Measurements from ENCODE around the gene RNF227. TPM values are rescaled to one million over a fixed set of nuclear protein-coding genes. Genes with fewer than 3 reads are reported as not detected.
"Not testable (repeated sequence)": the region's sequence is repeated elsewhere in the genome, so short reads cannot be mapped to it uniquely, and the experiment has no call there.

The RNF227 gene
- total RNA-seq, 1 donor from 2014 or later, result 2.8 TPM

DNA sequence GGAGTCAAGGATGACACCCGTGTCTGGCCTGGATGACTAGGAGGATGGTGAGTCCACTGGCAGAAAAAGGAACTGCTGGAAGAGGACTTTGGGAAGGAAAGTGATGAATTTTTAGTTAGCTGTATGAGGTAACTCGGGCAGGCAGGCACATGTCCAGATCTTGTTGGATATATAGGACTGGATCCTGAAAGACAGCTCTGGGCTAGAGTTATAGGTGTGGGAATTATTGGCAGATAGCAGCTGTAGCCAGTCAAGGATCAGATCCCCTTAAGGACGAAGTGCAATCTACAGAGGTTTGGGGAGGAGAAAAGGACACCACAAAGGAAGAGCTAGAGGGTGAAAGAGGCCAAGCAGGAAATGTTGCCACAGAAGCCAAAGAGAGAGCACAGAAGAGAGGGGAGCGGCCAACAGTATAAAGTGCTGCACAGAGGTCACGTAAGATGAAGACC, 48.2 kb downstream of the RNF227 start:
- CTCF ChIA-PET, result interaction anchor here (1.3 to 3.1 kb wide), 2 partner anchors 33 to 122 kb away, joined by 3 to 11 read pairs; no protein-coding TSS in a partner anchor
- TF ChIP-seq, protein P1, sequence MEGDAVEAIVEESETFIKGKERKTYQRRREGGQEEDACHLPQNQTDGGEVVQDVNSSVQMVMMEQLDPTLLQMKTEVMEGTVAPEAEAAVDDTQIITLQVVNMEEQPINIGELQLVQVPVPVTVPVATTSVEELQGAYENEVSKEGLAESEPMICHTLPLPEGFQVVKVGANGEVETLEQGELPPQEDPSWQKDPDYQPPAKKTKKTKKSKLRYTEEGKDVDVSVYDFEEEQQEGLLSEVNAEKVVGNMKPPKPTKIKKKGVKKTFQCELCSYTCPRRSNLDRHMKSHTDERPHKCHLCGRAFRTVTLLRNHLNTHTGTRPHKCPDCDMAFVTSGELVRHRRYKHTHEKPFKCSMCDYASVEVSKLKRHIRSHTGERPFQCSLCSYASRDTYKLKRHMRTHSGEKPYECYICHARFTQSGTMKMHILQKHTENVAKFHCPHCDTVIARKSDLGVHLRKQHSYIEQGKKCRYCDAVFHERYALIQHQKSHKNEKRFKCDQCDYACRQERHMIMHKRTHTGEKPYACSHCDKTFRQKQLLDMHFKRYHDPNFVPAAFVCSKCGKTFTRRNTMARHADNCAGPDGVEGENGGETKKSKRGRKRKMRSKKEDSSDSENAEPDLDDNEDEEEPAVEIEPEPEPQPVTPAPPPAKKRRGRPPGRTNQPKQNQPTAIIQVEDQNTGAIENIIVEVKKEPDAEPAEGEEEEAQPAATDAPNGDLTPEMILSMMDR (IDR thresholded peaks at IDR 0.05), result no peak
- no peak overlapping the region for H3K27ac Mint-ChIP-seq
- intact Hi-C loops (cut with micrococcal nuclease), result no loop called here
- peaks cover 18% of the 10 kb centered on the region for H3K36me3 Mint-ChIP-seq (ENCODE audit: low read depth)
- POLR2A ChIA-PET, result no interaction called here
- DNase-seq (no peak), ATAC-seq (ENCODE audit: low read depth) (no peak)
- H3K27me3 Mint-ChIP-seq, result no peaks in the 10 kb centered on the region
- H3K4me3 Mint-ChIP-seq, result no peak overlapping the region
- peaks cover 11% of the 10 kb centered on the region for H3K4me1 Mint-ChIP-seq
- H3K9me3 Mint-ChIP-seq, result no peaks in the 10 kb centered on the region

DNA sequence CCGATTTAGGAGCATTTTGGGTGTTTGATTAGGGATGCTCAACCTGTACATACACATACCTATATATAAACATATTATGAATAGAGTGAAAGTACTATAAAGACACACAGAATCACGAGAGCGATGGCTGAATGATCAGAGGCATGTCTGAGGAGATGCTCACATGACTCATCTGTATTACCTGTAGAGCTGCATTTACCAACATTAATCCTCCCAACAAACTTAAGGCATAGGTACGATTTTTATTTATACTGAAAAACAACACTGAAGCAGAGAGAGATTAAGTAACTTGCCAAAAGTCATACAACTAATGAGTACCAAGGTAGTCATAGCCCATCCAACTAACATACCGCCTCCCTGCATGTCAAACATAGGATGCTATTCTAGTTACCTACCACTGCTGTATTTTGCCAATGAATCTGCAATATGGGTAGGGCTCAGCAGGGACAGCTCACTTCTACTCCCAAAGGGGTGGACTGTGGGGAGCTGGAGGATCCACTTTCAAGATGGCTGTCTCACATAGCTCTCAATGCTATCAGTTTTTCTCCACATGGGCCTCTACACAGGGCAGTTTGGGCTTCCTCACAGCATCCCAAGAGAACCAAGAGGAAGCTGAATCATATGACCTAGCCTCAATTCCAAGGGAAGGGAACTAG, 51.0 kb downstream of the RNF227 start:
- H3K27ac Mint-ChIP-seq, result no peak overlapping the region
- CTCF ChIA-PET, result interaction anchor here (0.6 to 7.2 kb wide), 5 partner anchors 21 to 187 kb away, joined by 3 to 77 read pairs (median 3); no protein-coding TSS in a partner anchor
- TF ChIP-seq, protein P1 (IDR thresholded peaks at IDR 0.05), result no peak
- H3K9me3 Mint-ChIP-seq, result no peaks in the 10 kb centered on the region
- intact Hi-C loops (cut with micrococcal nuclease), result no loop called here
- no peaks in the 10 kb centered on the region for H3K27me3 Mint-ChIP-seq
- no peak for DNase-seq
- ATAC-seq (ENCODE audit: low read depth), result no peak
- no peak overlapping the region for H3K4me3 Mint-ChIP-seq
- peaks cover 14% of the 10 kb centered on the region for H3K4me1 Mint-ChIP-seq
- peaks cover 18% of the 10 kb centered on the region for H3K36me3 Mint-ChIP-seq (ENCODE audit: low read depth)
- POLR2A ChIA-PET, result interaction anchor here (0.6 to 0.7 kb wide), 2 partner anchors 186 to 292 kb away, joined by 3 to 4 read pairs; no protein-coding TSS in a partner anchor

DNA sequence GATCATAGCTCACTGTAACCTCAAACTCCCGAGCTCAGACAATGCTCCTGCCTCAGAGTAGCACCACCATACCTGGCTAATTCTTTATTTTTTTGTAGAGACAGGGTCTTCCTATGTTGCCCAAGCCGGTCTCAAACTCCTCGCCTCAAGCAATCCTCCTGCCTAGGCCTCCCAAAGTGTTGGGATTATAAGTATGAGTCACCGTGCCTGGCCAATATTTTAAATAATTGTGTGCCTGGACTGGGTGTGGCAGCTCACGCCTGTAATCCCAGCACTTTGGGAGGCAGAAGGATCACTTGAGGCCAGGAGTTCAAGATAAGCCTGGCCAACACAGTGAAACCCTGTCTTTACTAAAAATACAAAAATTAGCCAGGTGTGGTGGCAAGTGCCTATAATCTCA, 51.7 kb downstream of the RNF227 start:
- H3K9me3 Mint-ChIP-seq; H3K27me3 Mint-ChIP-seq; H3K4me3 Mint-ChIP-seq; H3K27ac Mint-ChIP-seq; DNase-seq; ATAC-seq (ENCODE audit: low read depth); intact Hi-C loops (cut with micrococcal nuclease); POLR2A ChIA-PET: not testable (repeated sequence)
- peaks cover 14% of the 10 kb centered on the region for H3K4me1 Mint-ChIP-seq
- H3K36me3 Mint-ChIP-seq (ENCODE audit: low read depth), result peaks cover 23% of the 10 kb centered on the region
- CTCF ChIA-PET, result interaction anchor here (0.7 to 7.2 kb wide), 8 partner anchors 33 to 193 kb away, joined by 3 to 77 read pairs (median 6); partner anchors contain the start of gene RNF227

Other genes with a start within 250 kb of the RNF227 start
- 217 and 220 TPM in 2 replicates for gene TP53, start 228.8 kb downstream of the RNF227 start, total RNA-seq
- 17.1 and 17.6 TPM in 2 replicates for gene WRAP53, start 227.8 kb downstream of the RNF227 start, total RNA-seq
- not detected in 2 replicates for gene EFNB3, start 211.1 kb downstream of the RNF227 start, total RNA-seq
- gene DNAH2, start 198.5 kb downstream of the RNF227 start, total RNA-seq, result not detected in 2 replicates
- 70.8 and 72.5 TPM in 2 replicates for gene KDM6B, start 82.1 kb downstream of the RNF227 start, total RNA-seq
- gene TMEM88, start 61.2 kb downstream of the RNF227 start, total RNA-seq, result 3.2 and 7.1 TPM in 2 replicates
- 36.0 and 47.9 TPM in 2 replicates for gene NAA38, start 58.7 kb downstream of the RNF227 start, total RNA-seq
- 5.4 and 6.1 TPM in 2 replicates for gene CYB5D1, start 58.3 kb downstream of the RNF227 start, total RNA-seq
- 103 and 109 TPM in 2 replicates for gene CHD3, start 27.5 kb downstream of the RNF227 start, total RNA-seq
- gene KCNAB3, start 13.6 kb upstream of the RNF227 start, total RNA-seq, result 10.8 and 12.9 TPM in 2 replicates
- 129 and 167 TPM in 2 replicates for gene TRAPPC1, start 15.7 kb upstream of the RNF227 start, total RNA-seq
- 23.0 and 24.6 TPM in 2 replicates for gene CNTROB, start 15.9 kb upstream of the RNF227 start, total RNA-seq
- not detected in 2 replicates for gene GUCY2D, start 86.3 kb upstream of the RNF227 start, total RNA-seq
- gene ALOX15B, start 122.8 kb upstream of the RNF227 start, total RNA-seq, result not detected in 2 replicates
- gene ALOX12B, start 171.4 kb upstream of the RNF227 start, total RNA-seq, result 1.4 and 1.5 TPM in 2 replicates
- not detected in 2 replicates for gene ALOXE3, start 202.2 kb upstream of the RNF227 start, total RNA-seq
- 0.12 and 0.49 TPM in 2 replicates for gene HES7, start 207.8 kb upstream of the RNF227 start, total RNA-seq
- 40.7 and 45.0 TPM in 2 replicates for gene PER1, start 236.1 kb upstream of the RNF227 start, total RNA-seq
- gene VAMP2, start 246.7 kb upstream of the RNF227 start, total RNA-seq, result 82.0 and 97.7 TPM in 2 replicates

Measured in activated B cell treated with CpG ODN at 0.5 μM for 24 hours (primary cell).